ENCODE results near the gene ARRB1.
"Not testable (repeated sequence)": the region's sequence is repeated elsewhere in the genome, so short reads cannot be mapped to it uniquely, and the experiment has no call there.

ARRB1 gene

GRCh38 chr11:75371949-75372876, 20.8 kb upstream of the ARRB1 start:
- DNase-seq, result no peak

- DNase-seq, result no peak
Measured at GRCh38 chr11:75369560-75370255, 18.2 kb upstream of the ARRB1 start.

- not testable (repeated sequence) for DNase-seq
Measured at GRCh38 chr11:75366826-75367225, 15.4 kb upstream of the ARRB1 start.

- DNase-seq, result no peak
Measured at GRCh38 chr11:75365711-75366181, 14.3 kb upstream of the ARRB1 start.

- DNase-seq, result not testable (repeated sequence)
Measured at GRCh38 chr11:75362285-75362684, 10.8 kb upstream of the ARRB1 start.

DNA sequence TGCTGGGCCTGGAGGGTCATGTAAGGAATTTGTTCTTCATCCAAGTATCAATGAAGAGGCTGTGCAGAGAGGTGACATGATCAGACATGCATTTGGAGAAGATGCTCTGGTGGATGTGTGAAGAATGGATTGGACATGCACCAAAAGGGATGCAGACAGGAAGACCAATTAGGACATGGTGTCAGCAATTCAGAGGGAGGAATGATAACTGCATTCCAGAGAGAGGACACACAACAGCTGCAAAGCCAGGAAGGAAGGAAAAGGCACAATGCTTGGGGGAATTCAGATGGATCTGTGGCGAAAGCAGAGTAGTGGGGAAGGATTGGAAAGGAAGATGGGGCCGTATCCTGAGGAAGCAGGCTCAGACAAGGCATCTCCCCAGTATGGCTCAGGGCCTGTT, 5.2 kb upstream of the ARRB1 start:
- DNase-seq, result no peak

- no peak for DNase-seq
Measured at GRCh38 chr11:75355051-75355450, 3.6 kb upstream of the ARRB1 start.

DNA sequence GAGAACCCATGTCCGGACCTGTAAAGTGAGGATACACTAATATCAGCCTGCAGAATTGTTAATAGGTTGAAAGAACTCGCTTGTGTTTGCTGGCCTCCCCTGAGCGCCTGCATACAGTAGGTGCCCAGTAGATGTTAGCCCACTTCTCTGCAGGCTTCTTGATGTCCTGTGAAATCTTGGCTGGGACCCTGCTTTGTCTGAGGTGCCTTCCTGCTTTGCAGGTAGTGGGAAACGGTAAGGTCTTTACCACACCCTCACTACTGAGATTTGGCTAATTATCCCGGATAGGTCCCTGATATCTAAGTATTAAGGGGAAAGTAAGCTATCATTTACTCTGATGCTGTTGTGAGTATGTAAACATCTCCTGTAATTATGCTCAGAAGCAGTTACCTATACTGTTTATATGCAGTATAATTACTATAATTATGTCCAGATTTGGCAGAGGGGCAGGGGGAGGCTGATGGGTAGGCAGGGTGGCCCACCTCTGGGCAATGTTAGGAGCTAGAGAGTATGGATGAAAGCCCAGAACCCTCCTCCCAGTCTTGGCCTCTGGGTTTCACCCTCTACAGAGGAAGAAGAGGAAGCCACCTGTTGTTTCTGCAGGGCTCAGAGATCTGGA, 1.2 kb upstream of the ARRB1 start:
- DNase-seq, result no peak

GRCh38 chr11:75351791-75352587, 528 bp upstream of the ARRB1 start:
- DNase-seq, result peak; percentile 87

DNA sequence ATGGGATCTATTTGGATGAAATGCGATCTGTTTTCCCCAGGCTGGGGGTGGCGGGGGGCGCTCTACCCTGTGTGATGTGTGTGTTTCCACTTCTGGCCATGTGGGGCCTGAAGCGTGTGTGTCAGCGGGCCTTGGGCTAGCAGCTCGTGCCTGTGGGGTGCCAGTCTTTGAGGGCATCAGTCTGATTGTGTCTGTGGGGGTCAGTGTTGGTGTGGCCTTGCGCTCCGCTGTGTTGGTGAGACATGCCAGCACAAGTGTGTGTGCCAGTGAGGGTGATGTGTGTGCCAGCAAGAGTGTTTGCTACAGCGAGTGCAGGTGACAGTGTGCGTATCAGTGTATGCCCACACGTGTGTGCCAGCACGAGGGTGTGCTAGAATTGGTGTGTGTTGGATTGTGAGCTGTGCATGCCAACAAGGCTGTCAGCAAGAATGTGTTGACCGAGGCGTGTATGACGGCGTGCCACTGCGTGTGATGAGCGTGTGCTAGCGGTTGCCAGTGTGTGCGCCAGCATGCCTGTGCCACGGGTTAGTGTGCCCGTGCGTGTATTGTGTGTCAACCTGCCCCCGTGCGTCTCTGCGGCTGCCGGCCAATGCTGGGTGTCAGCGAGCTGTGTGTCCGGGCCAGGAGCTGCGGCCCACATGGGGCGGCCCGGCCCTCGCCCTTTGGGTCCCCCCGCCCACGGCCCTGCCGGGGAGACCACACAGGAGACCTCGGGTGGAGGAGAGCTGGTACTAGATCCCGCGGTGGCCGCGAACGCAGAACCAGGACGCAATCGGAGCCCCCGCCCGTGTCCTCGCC, 519 bp downstream of the ARRB1 start:
- DNase-seq, result peak; percentile 77

- no peak for DNase-seq
Measured at GRCh38 chr11:75350122-75350742, 1.2 kb downstream of the ARRB1 start.

- DNase-seq, result no peak
Measured at GRCh38 chr11:75349521-75350116, 1.8 kb downstream of the ARRB1 start.

DNA sequence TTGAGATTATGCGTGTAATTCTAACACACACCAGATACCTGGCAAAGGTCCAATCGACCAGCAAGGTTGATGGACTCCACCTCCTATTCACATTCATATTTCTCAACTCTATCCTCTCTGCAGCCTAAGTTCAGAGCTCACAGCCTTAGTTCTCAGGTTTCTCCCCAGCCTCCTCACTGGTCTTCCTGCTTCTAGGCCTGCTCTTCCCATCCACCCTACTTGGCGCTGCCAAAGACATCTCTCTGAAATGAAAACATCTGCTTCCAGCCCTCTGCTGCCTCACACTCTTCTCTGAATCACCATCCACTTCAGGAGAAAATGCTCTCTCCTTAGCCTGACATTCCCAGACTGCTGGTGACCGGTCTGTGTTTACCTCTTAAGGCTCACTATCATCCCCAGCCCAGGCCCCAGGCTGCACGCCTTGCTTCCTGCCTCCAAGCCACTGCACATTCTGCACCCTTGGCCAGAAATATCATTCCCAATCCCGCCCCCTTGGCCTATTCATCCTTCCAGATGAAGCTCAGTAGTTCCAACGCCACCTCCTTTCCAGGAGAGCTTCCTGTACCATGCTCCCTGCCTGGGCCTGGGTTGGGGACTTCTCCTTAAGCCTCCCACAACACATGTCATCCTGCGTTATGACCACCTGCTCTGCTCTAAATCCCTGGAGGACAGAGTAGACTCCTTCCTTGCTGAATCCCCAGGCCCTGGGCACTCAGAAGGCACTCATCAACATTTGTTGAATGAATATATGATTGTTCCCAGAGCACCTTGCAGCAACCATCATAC, 3.5 kb downstream of the ARRB1 start:
- no peak for DNase-seq

DNA sequence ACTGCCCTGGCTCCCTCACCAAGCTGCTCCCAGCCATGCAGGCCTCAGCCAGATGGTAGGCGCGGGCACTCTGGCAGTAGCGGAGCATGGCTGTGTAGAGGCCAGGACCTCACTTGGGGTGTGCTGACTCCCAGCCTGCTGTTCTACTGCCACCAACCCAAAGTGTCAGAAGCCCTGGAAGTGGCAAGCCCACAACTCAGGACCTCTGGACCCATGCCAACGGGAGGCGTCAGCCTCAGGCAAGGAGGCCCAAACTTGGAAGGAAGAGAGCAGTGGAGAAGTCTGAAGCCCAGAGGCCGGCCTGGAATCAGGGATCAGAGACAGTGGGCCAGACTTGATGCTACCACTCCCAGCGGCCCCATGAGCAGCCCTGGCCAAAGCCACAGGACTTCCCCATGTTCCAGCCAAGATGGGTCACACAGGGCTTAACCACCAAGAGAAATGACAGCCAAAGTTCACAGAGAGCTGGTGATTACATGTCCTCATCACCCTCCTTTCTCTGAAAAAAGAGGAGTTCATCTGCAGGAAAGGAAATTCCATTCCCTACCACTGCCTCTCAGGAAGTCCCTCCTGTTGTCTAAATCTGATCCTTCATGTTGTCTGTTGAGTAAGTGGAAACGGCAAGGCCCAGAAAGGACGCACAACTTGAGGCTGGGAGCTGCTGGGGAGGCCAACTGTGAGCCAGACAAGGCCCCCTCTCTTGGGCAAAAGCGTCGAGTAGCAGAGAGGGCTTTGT, 4.4 kb downstream of the ARRB1 start:
- no peak for DNase-seq

DNA sequence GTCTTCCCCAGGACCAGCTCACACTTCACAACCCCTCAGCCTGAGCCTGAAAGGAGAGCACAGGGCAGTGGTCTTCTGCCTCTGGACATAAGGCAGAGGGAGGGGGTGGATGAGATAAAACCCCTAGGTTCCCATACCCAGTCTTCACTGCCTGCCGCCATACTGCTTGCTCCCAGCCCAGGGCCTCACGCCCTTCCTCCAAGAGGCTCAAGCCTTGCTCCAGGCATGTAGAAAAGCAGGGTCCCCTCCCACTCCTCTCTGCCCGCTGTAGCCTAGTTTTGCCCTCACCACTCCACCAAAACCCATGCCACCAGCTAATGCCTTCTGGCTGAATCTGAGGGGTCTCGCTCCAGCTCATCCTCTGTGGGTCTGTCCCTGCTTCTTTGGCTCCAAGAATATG, 5.2 kb downstream of the ARRB1 start:
- DNase-seq, result no peak

- no peak for DNase-seq
Measured at GRCh38 chr11:75345455-75346160, 5.9 kb downstream of the ARRB1 start.

GRCh38 chr11:75344761-75345454, 6.6 kb downstream of the ARRB1 start:
- no peak for DNase-seq

- no peak for DNase-seq
Measured at GRCh38 chr11:75344186-75344585, 7.3 kb downstream of the ARRB1 start.
